ENCODE data around the gene QRFP.
"Not testable (repeated sequence)": the region's sequence is repeated elsewhere in the genome, so short reads cannot be mapped to it uniquely, and the experiment has no call there.

The QRFP gene

GRCh38 chr9:130870491-130871381, 25.9 kb downstream of the QRFP start:
- no peak for DNase-seq

- DNase-seq: no peak
Observed at GRCh38 chr9:130869250-130869649, 27.4 kb downstream of the QRFP start.

DNA sequence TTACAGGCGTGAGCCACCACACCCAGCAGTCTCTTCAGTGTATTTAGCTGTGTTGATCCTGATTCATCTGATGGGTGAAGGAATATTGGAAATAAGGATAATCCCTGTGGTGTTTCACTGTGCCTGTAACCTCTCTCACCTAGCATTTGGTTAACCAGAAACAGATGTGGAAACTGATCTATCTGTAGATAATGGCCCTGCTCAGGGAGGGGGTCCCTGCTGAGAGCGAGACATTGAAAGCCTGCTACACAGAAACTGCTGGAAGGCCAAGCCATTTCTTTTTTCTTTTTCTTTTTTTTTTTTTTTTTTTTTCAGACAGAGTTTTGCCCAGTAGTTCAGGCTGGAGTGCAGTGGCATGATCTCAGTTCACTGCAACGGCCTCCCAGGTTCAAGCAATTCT, 28.4 kb downstream of the QRFP start:
- no peak for DNase-seq

DNA sequence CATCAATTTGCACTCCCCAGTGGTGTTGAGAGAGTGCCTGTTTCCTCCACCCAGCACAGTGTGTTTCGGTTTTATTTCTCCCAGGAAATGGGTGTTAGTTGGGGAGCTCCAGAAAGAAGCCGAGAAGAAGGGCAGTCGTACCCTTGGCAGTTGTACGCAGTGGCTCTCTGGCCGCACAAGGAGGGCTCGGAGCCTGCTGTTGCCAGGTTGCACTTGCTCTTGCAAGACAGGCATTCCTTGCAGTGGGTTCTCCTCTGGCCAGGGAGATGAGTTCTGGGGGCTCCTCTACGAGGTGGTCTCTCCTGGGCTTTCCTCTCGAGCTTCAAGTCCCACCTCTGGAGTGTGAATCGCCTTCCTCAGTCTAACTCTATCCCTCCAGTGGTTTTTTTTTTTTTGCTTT, 29.1 kb downstream of the QRFP start:
- DNase-seq: no peak

- DNase-seq: peak; percentile 47 to 85
Observed at GRCh38 chr9:130866474-130866965, 30.1 kb downstream of the QRFP start.

- no peak for DNase-seq
Observed at GRCh38 chr9:130865921-130866320, 30.7 kb downstream of the QRFP start.

- no peak for DNase-seq
Observed at GRCh38 chr9:130864541-130864940, 32.1 kb downstream of the QRFP start.

DNA sequence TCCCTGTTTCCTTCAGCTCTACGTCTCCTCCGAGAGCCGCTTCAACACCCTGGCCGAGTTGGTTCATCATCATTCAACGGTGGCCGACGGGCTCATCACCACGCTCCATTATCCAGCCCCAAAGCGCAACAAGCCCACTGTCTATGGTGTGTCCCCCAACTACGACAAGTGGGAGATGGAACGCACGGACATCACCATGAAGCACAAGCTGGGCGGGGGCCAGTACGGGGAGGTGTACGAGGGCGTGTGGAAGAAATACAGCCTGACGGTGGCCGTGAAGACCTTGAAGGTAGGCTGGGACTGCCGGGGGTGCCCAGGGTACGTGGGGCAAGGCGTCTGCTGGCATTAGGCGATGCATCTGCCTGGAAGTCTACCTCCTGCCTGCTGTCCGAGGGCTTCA, 33.9 kb downstream of the QRFP start:
- DNase-seq: no peak

GRCh38 chr9:130862217-130862616, 34.4 kb downstream of the QRFP start:
- no peak for DNase-seq

- DNase-seq: no peak
Observed at GRCh38 chr9:130861372-130862180, 35.0 kb downstream of the QRFP start.

DNA sequence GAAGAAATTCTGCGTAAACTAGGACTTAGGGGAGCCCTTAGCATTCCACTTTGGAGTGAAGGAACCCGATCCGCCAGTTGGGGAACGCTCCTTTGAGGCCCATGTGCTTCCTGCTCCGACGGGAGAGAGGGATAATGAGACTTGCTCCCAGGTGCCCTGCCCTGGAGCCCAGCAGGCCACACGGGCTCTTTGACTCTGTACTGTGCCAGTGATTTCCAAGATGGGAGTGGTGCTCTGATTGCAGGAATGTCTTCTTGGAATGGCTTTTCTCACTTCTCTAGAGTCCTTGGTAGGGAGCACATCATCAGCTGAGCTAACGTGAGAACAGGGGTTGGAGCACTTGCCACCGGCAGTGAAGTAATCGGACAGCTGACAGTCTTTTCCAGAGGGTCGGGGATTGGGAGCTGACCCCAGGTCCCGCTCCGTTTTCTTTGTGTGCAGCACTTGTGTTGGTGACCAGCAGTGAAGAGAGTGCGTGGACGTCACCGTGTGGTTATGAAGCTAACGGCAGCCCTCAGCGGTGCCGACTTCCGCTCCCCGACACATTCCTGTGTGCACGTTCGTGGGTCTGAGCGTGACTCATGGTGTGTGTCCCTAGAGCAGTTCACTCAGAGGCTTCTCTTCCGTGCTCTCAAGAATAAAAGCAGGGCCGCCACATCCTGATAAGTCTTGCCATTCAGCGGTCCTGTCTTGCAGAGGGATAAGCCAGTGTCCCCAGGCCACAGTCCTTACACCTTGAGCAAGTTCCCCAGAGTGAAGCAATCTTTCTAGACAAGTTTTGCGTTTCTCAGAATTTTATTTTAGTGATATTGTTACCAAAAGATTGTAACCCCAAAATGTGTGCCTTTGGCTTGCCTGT, 35.9 kb downstream of the QRFP start:
- DNase-seq: no peak

- no peak for DNase-seq
Observed at GRCh38 chr9:130858739-130859705, 37.6 kb downstream of the QRFP start.

DNA sequence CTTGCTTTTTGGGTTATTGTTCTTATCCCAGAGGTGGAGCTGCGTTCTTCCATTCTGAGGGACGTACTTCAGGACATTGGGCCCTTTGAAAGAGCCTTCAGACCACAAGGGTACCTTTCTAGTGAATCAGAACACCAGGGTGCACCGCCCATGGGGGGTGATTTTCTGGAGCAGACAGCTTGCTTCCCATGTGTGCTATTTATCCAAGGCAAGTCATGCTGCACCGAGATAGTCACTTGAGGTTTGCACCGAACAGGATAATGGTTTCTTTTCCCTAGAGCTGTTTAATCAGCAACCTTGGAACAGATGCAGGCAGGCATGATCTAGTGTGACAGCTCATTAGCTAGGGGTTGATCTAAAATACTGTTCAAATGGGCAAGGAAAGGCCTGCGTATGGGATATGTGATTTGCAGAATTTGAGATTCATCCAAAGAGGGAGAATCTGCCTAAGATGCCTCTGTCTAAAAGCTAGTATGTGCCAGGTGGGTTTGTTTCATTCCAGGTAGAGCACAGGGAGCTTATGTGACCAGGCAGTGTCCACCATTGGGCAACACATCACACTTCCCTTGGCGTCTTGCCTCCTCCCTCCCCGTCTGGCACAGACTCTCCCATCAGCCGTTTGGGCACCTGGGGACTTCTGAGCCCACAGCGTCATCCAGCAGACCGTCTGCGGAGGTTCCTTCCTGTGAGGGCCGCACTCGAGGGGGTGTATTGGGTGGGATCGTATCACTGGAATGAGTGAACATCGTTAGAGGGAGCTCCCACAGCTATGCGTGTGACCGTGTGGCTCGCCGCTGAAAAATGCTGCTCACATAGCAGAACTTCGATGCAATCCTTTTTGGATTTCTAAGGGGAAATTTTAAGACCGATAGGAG, 38.5 kb downstream of the QRFP start:
- no peak for DNase-seq

DNA sequence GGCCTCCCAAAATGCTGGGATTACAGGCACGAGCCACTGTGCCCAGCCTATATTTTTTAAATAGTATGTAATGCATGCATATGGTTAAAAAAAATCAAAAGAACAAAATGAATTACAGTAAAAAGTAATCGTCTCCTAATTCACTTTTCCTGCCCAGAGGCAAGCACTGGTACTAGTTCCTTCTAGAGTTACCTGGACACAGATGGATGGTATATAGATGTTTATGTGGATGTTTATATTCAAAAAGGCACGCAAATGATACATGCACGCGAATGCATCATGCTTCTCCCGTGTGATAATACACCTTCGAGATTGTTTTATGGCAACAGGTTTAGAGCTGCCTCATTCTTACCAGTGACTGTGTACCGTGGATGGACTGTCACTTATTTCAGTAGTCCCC, 40.1 kb downstream of the QRFP start:
- DNase-seq: no peak

GRCh38 chr9:130854835-130855234, 41.8 kb downstream of the QRFP start:
- no peak for DNase-seq

GRCh38 chr9:130854092-130854491, 42.5 kb downstream of the QRFP start:
- DNase-seq: no peak

DNA sequence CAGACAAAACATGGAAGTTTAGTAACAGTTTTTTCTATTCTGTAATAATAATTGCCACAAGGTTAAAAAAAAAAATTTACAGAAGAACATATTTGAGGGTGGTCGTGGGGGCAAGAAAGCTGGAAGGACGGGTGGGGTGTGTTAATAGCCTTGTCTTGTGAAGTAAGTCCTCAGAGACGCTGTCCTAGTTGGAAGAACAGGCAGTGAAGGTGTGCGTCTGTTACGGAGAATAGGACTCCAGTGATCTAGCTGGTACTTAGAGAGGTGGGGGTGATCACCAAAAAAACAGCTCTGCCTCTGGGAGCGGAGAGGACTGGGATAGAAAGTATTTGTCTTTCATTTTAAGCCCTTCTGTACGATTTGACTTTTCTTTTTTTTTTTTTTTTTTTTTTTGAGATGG, 43.8 kb downstream of the QRFP start:
- no peak for DNase-seq

DNA sequence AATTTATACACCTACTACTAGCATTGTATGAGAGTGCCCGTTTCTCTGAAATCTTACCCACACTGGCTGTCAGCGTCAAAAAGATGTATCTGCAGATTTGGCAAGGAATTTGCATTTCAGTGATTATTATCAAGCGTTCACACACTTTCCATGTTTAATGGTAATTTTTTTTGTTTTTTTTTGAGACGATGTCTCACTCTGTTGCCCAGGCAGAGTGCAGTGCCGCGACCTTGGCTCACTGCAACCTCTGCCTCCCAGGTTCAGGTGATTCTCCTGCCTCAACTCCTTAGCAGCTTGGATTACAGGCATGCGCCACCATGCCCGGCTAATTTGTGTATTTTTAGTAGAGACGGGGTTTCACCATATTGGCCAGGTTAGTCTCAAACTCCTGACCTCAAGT, 47.3 kb downstream of the QRFP start:
- no peak for DNase-seq

DNA sequence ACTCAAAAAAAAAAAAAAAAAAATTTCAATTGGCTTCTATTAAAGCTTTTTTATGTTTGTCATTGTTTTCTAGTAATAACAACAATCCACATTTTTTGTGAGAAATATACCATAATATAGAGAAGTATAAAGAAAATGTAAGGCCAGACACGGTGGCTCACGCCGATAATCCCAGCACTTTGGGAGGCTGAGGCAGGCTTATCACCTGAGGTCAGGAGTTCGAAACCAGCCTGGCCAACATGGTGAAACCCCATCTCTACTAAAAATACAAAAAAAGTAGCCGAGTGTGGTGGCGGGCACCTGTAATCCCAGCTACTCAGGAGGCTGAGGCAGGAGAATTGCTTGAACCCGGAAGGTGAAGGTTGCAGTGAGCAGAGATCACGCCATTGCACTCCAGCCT, 48.1 kb downstream of the QRFP start:
- DNase-seq: not testable (repeated sequence)

Measured in inflammatory macrophage treated with lipopolysaccharide for 1 hour (primary cell).